ENCODE results near the gene ANKRD16. TPM values are rescaled to one million over a fixed set of nuclear protein-coding genes. Genes with fewer than 3 reads are reported as not detected.

ANKRD16 gene
- polyA plus RNA-seq, 1 donor from 2014 or later, result 14.2 TPM

GRCh38 chr10:5818894-5819293 is 70.8 kb downstream of the ANKRD16 start:
- Histone ChIP-seq H3K9me3 (ENCODE audit: low read length) (no peaks in the 10 kb centered on the region), H3K27me3 (ENCODE audit: insufficient read depth, low read depth, low read length) (no peaks in the 10 kb centered on the region), H3K4me3 (ENCODE audit: low read length) (no peak overlapping the region), H3K27ac (ENCODE audit: low read length) (no peak overlapping the region), H3K79me2 (replicated peaks; ENCODE audit: insufficient read depth, low read length) (no peaks in the 10 kb centered on the region), H3K4me2 (ENCODE audit: low read length) (no peak overlapping the region), H2AFZ (ENCODE audit: low read depth, low read length) (no peak overlapping the region), H3F3A (ENCODE audit: insufficient read depth, low read length, poor library complexity, severe bottlenecking) (no peaks in the 10 kb centered on the region), H4K20me1 (ENCODE audit: insufficient read depth) (no peaks in the 10 kb centered on the region), H3K36me3 (ENCODE audit: insufficient read depth, low read length) (no peaks in the 10 kb centered on the region), H3K9ac (ENCODE audit: low read length) (no peak overlapping the region), H3K9me2 (ENCODE audit: insufficient read depth, low read length) (no peaks in the 10 kb centered on the region)
- TF ChIP-seq MXI1 (conservative IDR thresholded peaks at IDR 0.05; ENCODE audit: poor library complexity, severe bottlenecking) (no peak), TAF1 (IDR thresholded peaks at IDR 0.05; ENCODE audit: low read depth) (no peak), EZH2 (IDR thresholded peaks at IDR 0.05; ENCODE audit: borderline replicate concordance, insufficient read depth, low read length, poor library complexity, severe bottlenecking) (no peak), REST (IDR thresholded peaks at IDR 0.05; ENCODE audit: borderline replicate concordance) (no peak), SMC3 (conservative IDR thresholded peaks at IDR 0.05; ENCODE audit: poor library complexity) (no peak), RAD21 (conservative IDR thresholded peaks at IDR 0.05) (no peak), EP300 (conservative IDR thresholded peaks at IDR 0.05; ENCODE audit: poor library complexity, severe bottlenecking) (no peak)

- Histone ChIP-seq H3K9ac (ENCODE audit: low read length) (no peak overlapping the region), H3K79me2 (replicated peaks; ENCODE audit: insufficient read depth, low read length) (no peaks in the 10 kb centered on the region), H4K20me1 (ENCODE audit: insufficient read depth) (no peaks in the 10 kb centered on the region), H3K4me3 (ENCODE audit: low read length) (no peak overlapping the region), H3K27ac (ENCODE audit: low read length) (no peak overlapping the region), H3K36me3 (ENCODE audit: insufficient read depth, low read length) (no peaks in the 10 kb centered on the region), H3F3A (ENCODE audit: insufficient read depth, low read length, poor library complexity, severe bottlenecking) (no peaks in the 10 kb centered on the region), H3K27me3 (ENCODE audit: insufficient read depth, low read depth, low read length) (no peaks in the 10 kb centered on the region), H3K9me3 (ENCODE audit: low read length) (no peaks in the 10 kb centered on the region), H3K4me2 (ENCODE audit: low read length) (no peak overlapping the region), H3K9me2 (ENCODE audit: insufficient read depth, low read length) (no peaks in the 10 kb centered on the region), H2AFZ (ENCODE audit: low read depth, low read length) (no peak overlapping the region)
- TF ChIP-seq RAD21 (conservative IDR thresholded peaks at IDR 0.05) (no peak), POLR2AphosphoS5 (IDR thresholded peaks at IDR 0.05) (no peak), CTCF (IDR thresholded peaks at IDR 0.05; ENCODE audit: poor library complexity, severe bottlenecking) (no peak), SMC3 (conservative IDR thresholded peaks at IDR 0.05; ENCODE audit: poor library complexity) (no peak), MXI1 (conservative IDR thresholded peaks at IDR 0.05; ENCODE audit: poor library complexity, severe bottlenecking) (no peak), EP300 (conservative IDR thresholded peaks at IDR 0.05; ENCODE audit: poor library complexity, severe bottlenecking) (no peak)
Observed at GRCh38 chr10:5818048-5818331, 71.7 kb downstream of the ANKRD16 start.
